ENCODE measurements around the gene LIPM. TPM values are rescaled to one million over a fixed set of nuclear protein-coding genes. Genes with fewer than 3 reads are reported as not detected.

The LIPM gene
- polyA plus RNA-seq, 6 donors from 2014 or later: not detected

- no peaks in the 10 kb centered on the region for H3K27me3 Mint-ChIP-seq
- peak overlapping the region in 1 of 8 donors; percentile 11 for H3K4me3 Mint-ChIP-seq
- DNase-seq (peak; percentile 12), ATAC-seq (ENCODE audit: low read depth in 2 of 2) (peak; percentile 51 to 69)
- H3K27ac Mint-ChIP-seq: no peak overlapping the region
- H3K4me1 Mint-ChIP-seq: no peaks in the 10 kb centered on the region
- H3K9me3 Mint-ChIP-seq: no peaks in the 10 kb centered on the region
- H3K36me3 Mint-ChIP-seq: no peaks in the 10 kb centered on the region
Measured at GRCh38 chr10:88810196-88810961, 7.8 kb downstream of the LIPM start.

GRCh38 chr10:88813200-88813599 is 10.7 kb downstream of the LIPM start:
- DNase-seq (no peak), ATAC-seq (ENCODE audit: low read depth in 2 of 2) (no peak)
- no peak overlapping the region for H3K4me3 Mint-ChIP-seq
- H3K27me3 Mint-ChIP-seq: no peaks in the 10 kb centered on the region
- no peaks in the 10 kb centered on the region for H3K4me1 Mint-ChIP-seq
- no peaks in the 10 kb centered on the region for H3K36me3 Mint-ChIP-seq
- H3K27ac Mint-ChIP-seq: peak overlapping the region in 1 of 6 donors; percentile 39
- no peaks in the 10 kb centered on the region for H3K9me3 Mint-ChIP-seq

- Mint-ChIP-seq H3K27me3 (peaks cover 0 to 5% (median 0%) of the 10 kb centered on the region in 3 donors), H3K27ac (no peak overlapping the region), H3K4me1 (no peaks in the 10 kb centered on the region), H3K4me3 (no peak overlapping the region), H3K9me3 (no peaks in the 10 kb centered on the region), H3K36me3 (no peaks in the 10 kb centered on the region)
- no peak for DNase-seq
- ATAC-seq (ENCODE audit: low read depth in 2 of 2): no peak
Measured at GRCh38 chr10:88819290-88819689, 16.8 kb downstream of the LIPM start.

GRCh38 chr10:88820748-88821401 is 18.3 kb downstream of the LIPM start:
- Mint-ChIP-seq H3K27ac (no peak overlapping the region), H3K4me1 (peaks cover 0 to 8% (median 7%) of the 10 kb centered on the region in 3 donors), H3K9me3 (no peaks in the 10 kb centered on the region), H3K36me3 (no peaks in the 10 kb centered on the region), H3K4me3 (no peak overlapping the region), H3K27me3 (peaks cover 0 to 5% (median 0%) of the 10 kb centered on the region in 3 donors)
- ATAC-seq (ENCODE audit: low read depth in 2 of 2) (no peak), DNase-seq (no peak)

GRCh38 chr10:88826388-88826787 is 23.9 kb downstream of the LIPM start:
- Mint-ChIP-seq H3K36me3 (no peaks in the 10 kb centered on the region), H3K4me3 (no peak overlapping the region), H3K9me3 (no peaks in the 10 kb centered on the region), H3K27me3 (peaks cover 0 to 9% (median 0%) of the 10 kb centered on the region in 3 donors), H3K27ac (peak overlapping the region in 1 of 6 donors; percentile 13), H3K4me1 (peaks cover 0 to 14% (median 8%) of the 10 kb centered on the region in 3 donors)
- no peak for ATAC-seq (ENCODE audit: low read depth in 2 of 2)
- no peak for DNase-seq

- no peak for DNase-seq
- Mint-ChIP-seq H3K4me3 (no peak overlapping the region), H3K36me3 (no peaks in the 10 kb centered on the region), H3K27ac (no peak overlapping the region), H3K27me3 (peaks cover 0 to 11% (median 0%) of the 10 kb centered on the region in 3 donors), H3K9me3 (no peaks in the 10 kb centered on the region), H3K4me1 (peaks cover 0 to 14% (median 8%) of the 10 kb centered on the region in 3 donors)
- no peak for ATAC-seq (ENCODE audit: low read depth in 2 of 2)
Measured at GRCh38 chr10:88827671-88828070, 25.1 kb downstream of the LIPM start.

GRCh38 chr10:88828310-88828709 is 25.8 kb downstream of the LIPM start:
- H3K4me1 Mint-ChIP-seq: peaks cover 0 to 14% (median 8%) of the 10 kb centered on the region in 3 donors
- no peak overlapping the region for H3K27ac Mint-ChIP-seq
- no peaks in the 10 kb centered on the region for H3K9me3 Mint-ChIP-seq
- H3K36me3 Mint-ChIP-seq: no peaks in the 10 kb centered on the region
- H3K4me3 Mint-ChIP-seq: no peak overlapping the region
- peaks cover 0 to 11% (median 0%) of the 10 kb centered on the region in 3 donors for H3K27me3 Mint-ChIP-seq
- ATAC-seq (ENCODE audit: low read depth in 2 of 2) (no peak), DNase-seq (no peak)

GRCh38 chr10:88830643-88831268 is 28.2 kb downstream of the LIPM start:
- no peak for DNase-seq
- Mint-ChIP-seq H3K36me3 (no peaks in the 10 kb centered on the region), H3K27ac (no peak overlapping the region), H3K4me3 (no peak overlapping the region), H3K9me3 (no peaks in the 10 kb centered on the region), H3K4me1 (peaks cover 0 to 7% (median 0%) of the 10 kb centered on the region in 3 donors), H3K27me3 (peaks cover 0 to 11% (median 0%) of the 10 kb centered on the region in 3 donors)
- no peak for ATAC-seq (ENCODE audit: low read depth in 2 of 2)

GRCh38 chr10:88831709-88832108 is 29.2 kb downstream of the LIPM start:
- H3K36me3 Mint-ChIP-seq: no peaks in the 10 kb centered on the region
- H3K4me3 Mint-ChIP-seq: no peak overlapping the region
- DNase-seq (no peak), ATAC-seq (ENCODE audit: low read depth in 2 of 2) (no peak)
- peaks cover 0 to 11% (median 0%) of the 10 kb centered on the region in 3 donors for H3K27me3 Mint-ChIP-seq
- H3K4me1 Mint-ChIP-seq: no peaks in the 10 kb centered on the region
- no peak overlapping the region for H3K27ac Mint-ChIP-seq
- H3K9me3 Mint-ChIP-seq: no peaks in the 10 kb centered on the region

- Mint-ChIP-seq H3K4me3 (no peak overlapping the region), H3K9me3 (no peaks in the 10 kb centered on the region), H3K27ac (no peak overlapping the region), H3K4me1 (no peaks in the 10 kb centered on the region), H3K36me3 (no peaks in the 10 kb centered on the region), H3K27me3 (peaks cover 0 to 11% (median 0%) of the 10 kb centered on the region in 3 donors)
- ATAC-seq (ENCODE audit: low read depth in 2 of 2) (no peak), DNase-seq (no peak)
Measured at GRCh38 chr10:88832376-88832775, 29.8 kb downstream of the LIPM start.

GRCh38 chr10:88833156-88833555 is 30.6 kb downstream of the LIPM start:
- H3K4me1 Mint-ChIP-seq: no peaks in the 10 kb centered on the region
- H3K27me3 Mint-ChIP-seq: peaks cover 0 to 11% (median 0%) of the 10 kb centered on the region in 3 donors
- DNase-seq (no peak), ATAC-seq (ENCODE audit: low read depth in 2 of 2) (no peak)
- no peak overlapping the region for H3K4me3 Mint-ChIP-seq
- H3K9me3 Mint-ChIP-seq: no peaks in the 10 kb centered on the region
- peak overlapping the region in 1 of 6 donors; percentile 66 for H3K27ac Mint-ChIP-seq
- no peaks in the 10 kb centered on the region for H3K36me3 Mint-ChIP-seq

- ATAC-seq (ENCODE audit: low read depth in 2 of 2): no peak
- Mint-ChIP-seq H3K4me3 (no peak overlapping the region), H3K27ac (no peak overlapping the region), H3K36me3 (no peaks in the 10 kb centered on the region), H3K9me3 (no peaks in the 10 kb centered on the region), H3K4me1 (no peaks in the 10 kb centered on the region), H3K27me3 (peaks cover 0 to 11% (median 0%) of the 10 kb centered on the region in 3 donors)
- DNase-seq: no peak
Measured at GRCh38 chr10:88833723-88834122, 31.2 kb downstream of the LIPM start.

GRCh38 chr10:88835096-88835909 is 32.8 kb downstream of the LIPM start:
- Mint-ChIP-seq H3K27me3 (peaks cover 0 to 11% (median 0%) of the 10 kb centered on the region in 3 donors), H3K27ac (no peak overlapping the region), H3K4me1 (no peaks in the 10 kb centered on the region), H3K36me3 (no peaks in the 10 kb centered on the region), H3K4me3 (no peak overlapping the region), H3K9me3 (no peaks in the 10 kb centered on the region)
- peak; percentile 78 for DNase-seq
- ATAC-seq (ENCODE audit: low read depth in 2 of 2): peak; percentile 99
